ENCODE results near the gene DGUOK. TPM values are rescaled to one million over a fixed set of nuclear protein-coding genes. Genes with fewer than 3 reads are reported as not detected.

DGUOK gene
- total RNA-seq, 2 experiments from 2014 or later: 96.4 to 103 TPM

DNA sequence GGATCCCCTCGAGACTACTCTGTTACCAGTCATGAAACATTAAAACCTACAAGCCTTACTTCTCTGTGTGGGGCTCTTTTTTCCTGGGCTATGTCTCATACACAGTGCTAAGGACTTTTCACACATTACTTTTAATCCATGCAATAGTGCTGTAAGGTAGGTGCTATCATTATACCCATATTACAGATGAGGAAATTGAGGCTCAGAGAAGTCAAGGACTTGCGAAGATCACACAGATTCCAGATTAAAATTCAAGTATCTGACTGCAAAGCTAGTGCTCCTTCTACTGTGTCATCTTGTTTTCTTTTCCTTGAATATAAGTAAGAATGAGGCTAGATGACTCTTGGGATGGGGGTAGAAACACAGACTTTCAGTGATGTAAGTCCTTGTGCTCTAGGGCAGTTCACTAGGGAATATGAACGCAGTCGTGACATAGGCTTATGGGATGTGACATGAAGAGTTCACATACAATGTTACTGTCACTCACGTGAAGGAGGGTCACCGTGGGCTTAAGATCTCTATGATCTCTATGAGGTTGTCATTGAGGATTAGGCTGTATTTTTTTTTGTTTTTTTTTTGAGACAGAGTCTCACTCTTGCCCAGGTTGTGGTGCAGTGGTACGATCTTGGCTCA is 7.0 kb upstream of the DGUOK start:
- ATAC-seq (no peak), DNase-seq (no peak)
- H3K27me3 Mint-ChIP-seq: no peaks in the 10 kb centered on the region
- CTCF ChIA-PET: no interaction called here
- intact Hi-C loops (cut with micrococcal nuclease): no loop called here
- no peak overlapping the region for H3K4me3 Mint-ChIP-seq
- POLR2A ChIA-PET: no interaction called here
- no peaks in the 10 kb centered on the region for H3K36me3 Mint-ChIP-seq (ENCODE audit: low read depth)
- H3K27ac Mint-ChIP-seq: no peak overlapping the region
- no peaks in the 10 kb centered on the region for H3K9me3 Mint-ChIP-seq
- peaks cover 6% of the 10 kb centered on the region for H3K4me1 Mint-ChIP-seq (ENCODE audit: low read depth)
- TF ChIP-seq, protein P1, sequence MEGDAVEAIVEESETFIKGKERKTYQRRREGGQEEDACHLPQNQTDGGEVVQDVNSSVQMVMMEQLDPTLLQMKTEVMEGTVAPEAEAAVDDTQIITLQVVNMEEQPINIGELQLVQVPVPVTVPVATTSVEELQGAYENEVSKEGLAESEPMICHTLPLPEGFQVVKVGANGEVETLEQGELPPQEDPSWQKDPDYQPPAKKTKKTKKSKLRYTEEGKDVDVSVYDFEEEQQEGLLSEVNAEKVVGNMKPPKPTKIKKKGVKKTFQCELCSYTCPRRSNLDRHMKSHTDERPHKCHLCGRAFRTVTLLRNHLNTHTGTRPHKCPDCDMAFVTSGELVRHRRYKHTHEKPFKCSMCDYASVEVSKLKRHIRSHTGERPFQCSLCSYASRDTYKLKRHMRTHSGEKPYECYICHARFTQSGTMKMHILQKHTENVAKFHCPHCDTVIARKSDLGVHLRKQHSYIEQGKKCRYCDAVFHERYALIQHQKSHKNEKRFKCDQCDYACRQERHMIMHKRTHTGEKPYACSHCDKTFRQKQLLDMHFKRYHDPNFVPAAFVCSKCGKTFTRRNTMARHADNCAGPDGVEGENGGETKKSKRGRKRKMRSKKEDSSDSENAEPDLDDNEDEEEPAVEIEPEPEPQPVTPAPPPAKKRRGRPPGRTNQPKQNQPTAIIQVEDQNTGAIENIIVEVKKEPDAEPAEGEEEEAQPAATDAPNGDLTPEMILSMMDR (IDR thresholded peaks at IDR 0.05): no peak

DNA sequence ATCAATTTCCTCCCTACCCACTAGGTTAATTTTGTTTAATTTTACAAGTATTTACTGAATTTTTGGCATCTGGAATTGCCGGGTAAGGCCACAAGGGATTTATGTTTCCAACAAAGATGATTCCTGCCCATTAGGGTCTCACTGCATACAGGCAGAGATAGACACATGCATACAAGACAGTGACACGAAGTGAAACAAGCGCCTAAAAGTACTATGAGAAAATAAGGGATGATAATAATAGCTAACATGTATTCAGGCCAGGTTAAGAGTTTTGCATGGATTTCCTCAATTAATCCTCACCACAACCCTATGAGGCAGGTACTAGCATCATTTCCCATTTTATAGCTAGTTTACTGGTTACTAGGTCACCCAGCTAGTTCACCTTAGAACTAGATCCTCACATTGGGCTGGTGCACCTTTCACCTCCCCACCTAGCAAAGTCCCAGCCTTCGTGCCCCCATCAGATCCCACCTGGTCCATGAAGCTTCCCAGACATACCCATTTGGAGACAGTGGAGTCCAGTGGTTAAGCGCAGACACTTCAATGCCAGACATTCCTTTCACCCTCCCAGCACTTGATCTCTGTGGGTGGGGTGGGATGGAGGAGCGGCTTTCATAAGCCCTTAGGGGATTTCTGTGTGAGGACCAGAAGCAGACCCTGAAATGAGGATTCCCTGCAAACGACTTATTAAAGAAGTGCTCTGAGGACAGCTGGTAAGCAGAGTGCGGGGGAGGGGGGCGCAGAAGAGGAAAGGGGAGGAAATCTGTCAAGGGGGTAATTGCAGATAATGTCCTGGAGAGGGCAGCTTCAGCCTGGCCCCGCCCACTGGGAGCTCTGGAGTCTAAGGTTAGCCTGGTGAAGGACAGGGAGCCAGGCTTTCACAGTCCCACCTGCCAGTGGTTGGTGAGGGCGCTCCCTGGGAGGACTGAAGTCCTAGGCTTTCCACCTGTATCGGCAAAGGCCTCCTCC is 5.8 kb upstream of the DGUOK start:
- no peaks in the 10 kb centered on the region for H3K27me3 Mint-ChIP-seq
- TF ChIP-seq, protein P1 (IDR thresholded peaks at IDR 0.05): peak; percentile 57
- CTCF ChIA-PET: interaction anchor here (0.7 to 2.0 kb wide), 10 partner anchors 10 to 230 kb away, joined by 3 to 12 read pairs (median 4); no protein-coding TSS in a partner anchor
- H3K4me3 Mint-ChIP-seq: no peak overlapping the region
- peaks cover 8% of the 10 kb centered on the region for H3K4me1 Mint-ChIP-seq (ENCODE audit: low read depth)
- no peaks in the 10 kb centered on the region for H3K36me3 Mint-ChIP-seq (ENCODE audit: low read depth)
- intact Hi-C loops (cut with micrococcal nuclease): no loop called here
- H3K27ac Mint-ChIP-seq: no peak overlapping the region
- ATAC-seq: peak; percentile 89
- POLR2A ChIA-PET: interaction anchor here (0.9 to 1.5 kb wide), 2 partner anchors 24 to 27 kb away, joined by 3 read pairs; no protein-coding TSS in a partner anchor
- peak; percentile 74 for DNase-seq
- H3K9me3 Mint-ChIP-seq: no peaks in the 10 kb centered on the region

DNA sequence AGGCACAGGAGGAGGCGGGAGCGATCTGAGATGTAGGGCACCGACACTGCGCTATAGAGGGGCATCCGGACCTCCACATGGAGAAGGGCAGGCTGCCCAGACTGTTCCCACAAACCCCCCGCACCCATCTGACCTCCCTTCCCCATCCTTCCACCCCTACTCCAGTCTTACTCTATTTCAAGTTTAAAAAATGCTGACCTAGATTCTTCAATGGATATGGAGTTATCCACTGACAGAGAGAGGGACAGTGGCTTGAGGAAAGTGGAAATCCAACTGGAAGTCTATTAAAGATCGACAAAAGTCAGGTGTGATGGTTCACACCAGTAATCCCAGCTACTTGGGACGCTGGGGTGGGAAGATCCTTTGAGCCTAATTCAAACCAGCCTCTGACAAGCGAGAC is 5.1 kb upstream of the DGUOK start:
- H3K27ac Mint-ChIP-seq: no peak overlapping the region
- H3K36me3 Mint-ChIP-seq (ENCODE audit: low read depth): no peaks in the 10 kb centered on the region
- no peak overlapping the region for H3K4me3 Mint-ChIP-seq
- intact Hi-C loops (cut with micrococcal nuclease): no loop called here
- no peaks in the 10 kb centered on the region for H3K27me3 Mint-ChIP-seq
- H3K9me3 Mint-ChIP-seq: no peaks in the 10 kb centered on the region
- ATAC-seq (no peak), DNase-seq (no peak)
- H3K4me1 Mint-ChIP-seq (ENCODE audit: low read depth): peaks cover 13% of the 10 kb centered on the region
- TF ChIP-seq, protein P1 (IDR thresholded peaks at IDR 0.05): peak; percentile 1
- CTCF ChIA-PET: interaction anchor here (0.8 to 2.0 kb wide), 8 partner anchors 11 to 115 kb away, joined by 3 to 12 read pairs (median 5); no protein-coding TSS in a partner anchor
- POLR2A ChIA-PET: interaction anchor here (1.5 kb wide), 1 partner anchor 27 kb away, joined by 3 read pairs; no protein-coding TSS in a partner anchor

DNA sequence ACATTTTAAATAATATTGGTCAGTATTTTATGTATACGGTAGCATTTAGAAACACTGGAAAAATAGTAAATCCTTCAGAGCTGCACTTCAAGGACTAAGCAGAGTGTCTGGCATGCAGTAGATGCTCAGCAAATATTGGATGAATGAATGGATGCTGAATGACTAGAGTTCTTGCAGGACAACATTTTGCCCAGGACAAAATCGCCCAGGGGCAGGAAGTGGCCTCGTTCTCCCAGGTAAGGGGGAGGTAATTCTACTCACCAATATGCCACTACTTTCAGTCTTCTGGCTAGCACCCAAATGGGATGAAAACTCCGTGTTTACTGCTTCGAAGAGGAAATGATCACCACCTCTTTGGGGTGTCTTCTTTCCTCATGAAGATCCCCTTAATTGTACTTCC is 4.0 kb upstream of the DGUOK start:
- POLR2A ChIA-PET: no interaction called here
- Mint-ChIP-seq H3K27me3 (no peaks in the 10 kb centered on the region), H3K9me3 (no peaks in the 10 kb centered on the region), H3K4me1 (ENCODE audit: low read depth) (peaks cover 13% of the 10 kb centered on the region), H3K27ac (no peak overlapping the region), H3K4me3 (no peak overlapping the region), H3K36me3 (ENCODE audit: low read depth) (peaks cover 2% of the 10 kb centered on the region)
- intact Hi-C loops (cut with micrococcal nuclease): no loop called here
- DNase-seq: no peak
- CTCF ChIA-PET: interaction anchor here (0.8 to 1.4 kb wide), 3 partner anchors 14 to 191 kb away, joined by 3 read pairs; no protein-coding TSS in a partner anchor
- TF ChIP-seq, protein P1 (IDR thresholded peaks at IDR 0.05): no peak
- no peak for ATAC-seq
